Skin epidermis (tissue), 12 donors: ENCODE results near the gene KCTD14.
"Not testable (repeated sequence)": the region's sequence is repeated elsewhere in the genome, so short reads cannot be mapped to it uniquely, and the experiment has no call there.

Experiments used
- H3K27ac ChIP-seq, 21 experiments: fragments of 200-600 bp; sonication (generic) in 11 of 21; one replicate each; pipeline ENCODE4 v1.5.0; 2020; ENCODE audit warnings: mild to moderate bottlenecking in 3 of 21, inconsistent platforms in 2 of 21, moderate library complexity in 2 of 21
- H3K4me3 ChIP-seq, 7 experiments: fragments of 200-600 bp; sonication (generic) in 2 of 7; one replicate each; pipeline ENCODE4 v1.5.0; 2020; ENCODE audit warnings: inconsistent platforms in 2 of 7, mild to moderate bottlenecking in 2 of 7, moderate library complexity in 1 of 7

KCTD14 gene

GRCh38 chr11:78031629-78032028 is 8.6 kb upstream of the KCTD14 start:
- Histone ChIP-seq H3K27ac (no peak overlapping the region), H3K4me3 (no peak overlapping the region)

- Histone ChIP-seq H3K27ac (no peak overlapping the region), H3K4me3 (no peak overlapping the region)
These were observed 7.6 kb upstream of the KCTD14 start for GRCh38 chr11:78030429-78031325.

GRCh38 chr11:78028423-78028822 is 5.3 kb upstream of the KCTD14 start:
- H3K4me3 ChIP-seq, H3K27ac ChIP-seq: not testable (repeated sequence)

GRCh38 chr11:78027759-78028158 is 4.7 kb upstream of the KCTD14 start:
- H3K27ac ChIP-seq = no peak overlapping the region
- H3K4me3 ChIP-seq = no peak overlapping the region

GRCh38 chr11:78025378-78025777 is 2.3 kb upstream of the KCTD14 start:
- Histone ChIP-seq H3K27ac (no peak overlapping the region), H3K4me3 (no peak overlapping the region)

GRCh38 chr11:78023426-78023825 is 350 bp upstream of the KCTD14 start:
- H3K4me3 ChIP-seq = peak overlapping the region; percentile 20 to 45 (median 33)
- H3K27ac ChIP-seq = peak overlapping the region in 7 of 21 experiments; percentile 42 to 86 (median 58)

GRCh38 chr11:78021611-78022010 is 1.5 kb downstream of the KCTD14 start:
- no peak overlapping the region for H3K4me3 ChIP-seq
- H3K27ac ChIP-seq = no peak overlapping the region

GRCh38 chr11:78020246-78020645 is 2.8 kb downstream of the KCTD14 start:
- Histone ChIP-seq H3K27ac (no peak overlapping the region), H3K4me3 (no peak overlapping the region)

GRCh38 chr11:78019808-78020207 is 3.3 kb downstream of the KCTD14 start:
- no peak overlapping the region for H3K27ac ChIP-seq

GRCh38 chr11:78015878-78016277 is 7.2 kb downstream of the KCTD14 start:
- Histone ChIP-seq H3K27ac (no peak overlapping the region), H3K4me3 (no peak overlapping the region)

More at GRCh38 chr11:78019808-78020207, 3.3 kb downstream of the KCTD14 start:
- H3K4me3 ChIP-seq = no peak overlapping the region

- not testable (repeated sequence) for H3K4me3 ChIP-seq, H3K27ac ChIP-seq
These were observed 8.0 kb downstream of the KCTD14 start for GRCh38 chr11:78014937-78015520.

- no peak overlapping the region for H3K4me3 ChIP-seq
- H3K27ac ChIP-seq = no peak overlapping the region
These were observed 11.8 kb downstream of the KCTD14 start for GRCh38 chr11:78011301-78011700.

- no peak overlapping the region for H3K4me3 ChIP-seq
These were observed 12.3 kb downstream of the KCTD14 start for GRCh38 chr11:78010755-78011154.

GRCh38 chr11:78010304-78010703 is 12.8 kb downstream of the KCTD14 start:
- H3K4me3 ChIP-seq = no peak overlapping the region

More at GRCh38 chr11:78010755-78011154, 12.3 kb downstream of the KCTD14 start:
- H3K27ac ChIP-seq = no peak overlapping the region

GRCh38 chr11:78009062-78009461 is 14.0 kb downstream of the KCTD14 start:
- Histone ChIP-seq H3K4me3 (no peak overlapping the region), H3K27ac (no peak overlapping the region)

More at GRCh38 chr11:78010304-78010703, 12.8 kb downstream of the KCTD14 start:
- no peak overlapping the region for H3K27ac ChIP-seq

- H3K4me3 ChIP-seq = no peak overlapping the region
- H3K27ac ChIP-seq = no peak overlapping the region
These were observed 22.9 kb downstream of the KCTD14 start for GRCh38 chr11:78000193-78000592.

- no peak overlapping the region for H3K27ac ChIP-seq
- no peak overlapping the region for H3K4me3 ChIP-seq
These were observed 23.5 kb downstream of the KCTD14 start for GRCh38 chr11:77999446-78000030.

- H3K27ac ChIP-seq = peak within 1 kb of the TSS; percentile 39 to 89 (median 77)
- H3K4me3 ChIP-seq = peak within 1 kb of the TSS; percentile 57 to 75 (median 64)
These were observed 28.4 kb downstream of the KCTD14 start, which contains the start of gene INTS4 for GRCh38 chr11:77994434-77995362. TSS of gene INTS4 (minus strand) at chr11:77994668. CDS start at chr11:77994643, 25 bp downstream.

- Histone ChIP-seq H3K4me3 (peak overlapping the region; percentile 57 to 75 (median 64)), H3K27ac (peak overlapping the region in 19 of 21 experiments; percentile 25 to 89 (median 79))
These were observed 29.2 kb downstream of the KCTD14 start for GRCh38 chr11:77993902-77994301.
